ENCODE measurements around the gene PDE10A. TPM values are rescaled to one million over a fixed set of nuclear protein-coding genes. Genes with fewer than 3 reads are reported as not detected.
A peak's percentile ranks its signal among the peaks of the same experiment; 100 is the strongest.

The PDE10A gene
- total RNA-seq, 1 donor from 2014 or later: 17.3 TPM

DNA sequence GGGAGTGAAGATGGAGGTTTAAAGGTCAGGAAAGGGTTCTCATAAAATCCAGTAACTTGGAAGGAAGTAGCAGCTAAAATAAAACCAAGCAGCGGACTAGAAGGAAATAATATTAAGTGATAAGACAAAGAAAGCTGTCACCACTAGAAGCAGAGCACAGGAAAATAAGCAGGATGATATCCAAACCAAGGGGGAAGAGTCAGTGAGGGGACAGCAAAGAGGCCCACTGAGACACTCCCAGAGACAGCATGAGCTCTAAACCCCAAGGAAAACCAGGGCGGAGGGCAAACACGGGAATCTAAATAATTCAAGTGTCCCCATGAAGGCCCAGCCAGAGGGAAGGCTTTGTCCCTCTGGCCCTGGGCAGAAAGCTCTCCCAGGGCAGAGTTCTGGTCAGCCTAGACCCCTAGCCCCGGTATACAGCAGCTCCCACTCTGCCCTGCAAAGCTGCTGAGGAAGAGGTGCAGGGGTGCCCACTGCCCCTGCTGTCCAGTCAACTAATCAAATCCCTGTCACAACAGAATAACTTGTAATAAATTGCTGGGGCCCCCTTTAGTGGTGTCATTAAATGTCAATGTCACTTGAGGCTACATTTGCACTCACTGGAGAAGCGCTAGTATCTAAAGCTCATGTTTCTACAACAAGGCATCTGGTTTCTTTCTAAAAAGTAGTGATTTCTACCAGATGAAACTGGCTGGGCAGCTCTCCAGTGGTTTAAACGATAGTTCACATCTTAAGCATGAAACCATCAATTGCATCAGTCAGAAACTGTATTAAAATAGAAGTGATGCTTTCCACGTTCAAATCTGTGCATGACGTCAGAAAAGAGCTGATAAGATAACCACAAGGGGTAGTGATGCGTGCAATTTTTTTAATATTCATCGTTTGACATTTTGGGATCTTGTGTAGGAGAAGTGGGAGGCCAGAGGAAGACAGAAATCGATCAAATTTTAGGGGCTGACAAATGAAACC is 13.6 kb downstream of the PDE10A start:
- Histone ChIP-seq H3K4me3 (no peak overlapping the region), H3K27ac (no peak overlapping the region), H3F3A (ENCODE audit: low read depth) (no peaks in the 10 kb centered on the region), H2AFZ (replicated peaks) (no peak overlapping the region), H3K36me3 (no peaks in the 10 kb centered on the region), H4K20me1 (ENCODE audit: low read depth) (peaks cover 18% of the 10 kb centered on the region), H3K4me1 (peaks cover 8% of the 10 kb centered on the region), H3K9ac (no peak overlapping the region), H3K9me3 (ENCODE audit: low read depth) (no peaks in the 10 kb centered on the region), H3K79me2 (ENCODE audit: low read depth) (peaks cover 7% of the 10 kb centered on the region), H3K4me2 (no peak overlapping the region), H3K27me3 (no peaks in the 10 kb centered on the region)
- Mint-ChIP-seq H3K27me3 (ENCODE audit: insufficient read depth, low read depth) (no peaks in the 10 kb centered on the region), H3K36me3 (peaks cover 13% of the 10 kb centered on the region), H3K4me3 (no peak overlapping the region), H3K27ac (no peak overlapping the region), H3K4me1 (peaks cover 35% of the 10 kb centered on the region), H3K9me3 (no peaks in the 10 kb centered on the region)
- no peak for DNase-seq (ENCODE audit: low spot score)
- TF ChIP-seq EZH2phosphoT487 (IDR thresholded peaks at IDR 0.05) (no peak), EZH2 (IDR thresholded peaks at IDR 0.05) (no peak)
- TF ChIP-seq, protein P1, sequence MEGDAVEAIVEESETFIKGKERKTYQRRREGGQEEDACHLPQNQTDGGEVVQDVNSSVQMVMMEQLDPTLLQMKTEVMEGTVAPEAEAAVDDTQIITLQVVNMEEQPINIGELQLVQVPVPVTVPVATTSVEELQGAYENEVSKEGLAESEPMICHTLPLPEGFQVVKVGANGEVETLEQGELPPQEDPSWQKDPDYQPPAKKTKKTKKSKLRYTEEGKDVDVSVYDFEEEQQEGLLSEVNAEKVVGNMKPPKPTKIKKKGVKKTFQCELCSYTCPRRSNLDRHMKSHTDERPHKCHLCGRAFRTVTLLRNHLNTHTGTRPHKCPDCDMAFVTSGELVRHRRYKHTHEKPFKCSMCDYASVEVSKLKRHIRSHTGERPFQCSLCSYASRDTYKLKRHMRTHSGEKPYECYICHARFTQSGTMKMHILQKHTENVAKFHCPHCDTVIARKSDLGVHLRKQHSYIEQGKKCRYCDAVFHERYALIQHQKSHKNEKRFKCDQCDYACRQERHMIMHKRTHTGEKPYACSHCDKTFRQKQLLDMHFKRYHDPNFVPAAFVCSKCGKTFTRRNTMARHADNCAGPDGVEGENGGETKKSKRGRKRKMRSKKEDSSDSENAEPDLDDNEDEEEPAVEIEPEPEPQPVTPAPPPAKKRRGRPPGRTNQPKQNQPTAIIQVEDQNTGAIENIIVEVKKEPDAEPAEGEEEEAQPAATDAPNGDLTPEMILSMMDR (IDR thresholded peaks at IDR 0.05): no peak

DNA sequence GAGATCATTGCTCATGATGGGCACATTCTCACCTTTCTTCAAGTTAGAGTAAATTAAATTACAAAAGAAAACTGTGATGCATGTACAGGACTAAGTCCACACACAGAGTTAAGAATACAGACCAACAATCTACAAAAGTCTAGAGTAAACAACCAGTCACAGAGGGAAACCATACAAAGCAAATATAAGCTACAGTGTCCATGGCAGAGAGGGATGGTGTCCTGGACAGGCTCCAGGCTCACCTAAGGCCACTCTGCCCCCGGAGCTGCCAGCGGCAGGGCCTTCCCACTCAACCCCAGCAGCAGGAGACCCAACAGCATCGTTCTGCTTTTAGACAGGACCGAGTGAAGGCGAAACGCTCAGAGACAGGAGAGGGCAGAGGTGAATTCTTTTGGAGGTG is 16.0 kb downstream of the PDE10A start:
- H2AFZ ChIP-seq (replicated peaks): no peak overlapping the region
- no peaks in the 10 kb centered on the region for H3K9me3 ChIP-seq (ENCODE audit: low read depth)
- TF ChIP-seq EZH2 (IDR thresholded peaks at IDR 0.05): no peak
- TF ChIP-seq, protein P1 (IDR thresholded peaks at IDR 0.05): no peak
- DNase-seq (ENCODE audit: low spot score): no peak
- Mint-ChIP-seq H3K27ac (peak overlapping the region; percentile 12), H3K4me3 (no peak overlapping the region), H3K27me3 (ENCODE audit: insufficient read depth, low read depth) (peaks cover 2% of the 10 kb centered on the region), H3K4me1 (peaks cover 33% of the 10 kb centered on the region), H3K36me3 (peaks cover 21% of the 10 kb centered on the region), H3K9me3 (no peaks in the 10 kb centered on the region)
- no peak overlapping the region for H3K9ac ChIP-seq
- peaks cover 15% of the 10 kb centered on the region for H4K20me1 ChIP-seq (ENCODE audit: low read depth)
- no peak overlapping the region for H3K4me2 ChIP-seq
- H3K79me2 ChIP-seq (ENCODE audit: low read depth): peaks cover 7% of the 10 kb centered on the region
- no peaks in the 10 kb centered on the region for H3K36me3 ChIP-seq
- H3K27me3 ChIP-seq: no peaks in the 10 kb centered on the region
- H3F3A ChIP-seq (ENCODE audit: low read depth): no peaks in the 10 kb centered on the region
- H3K4me1 ChIP-seq: peaks cover 8% of the 10 kb centered on the region
- no peak overlapping the region for H3K4me3 ChIP-seq
- no peak overlapping the region for H3K27ac ChIP-seq

- no peaks in the 10 kb centered on the region for H3K9me3 Mint-ChIP-seq
- no peak overlapping the region for H3K4me3 Mint-ChIP-seq
- peaks cover 21% of the 10 kb centered on the region for H3K36me3 Mint-ChIP-seq
- Histone ChIP-seq H3K4me2 (no peak overlapping the region), H3K9ac (no peak overlapping the region), H3K4me1 (peaks cover 8% of the 10 kb centered on the region), H2AFZ (replicated peaks) (no peak overlapping the region), H3K27ac (no peak overlapping the region), H3K9me3 (ENCODE audit: low read depth) (no peaks in the 10 kb centered on the region), H3K4me3 (no peak overlapping the region), H3K79me2 (ENCODE audit: low read depth) (peaks cover 7% of the 10 kb centered on the region), H3K27me3 (no peaks in the 10 kb centered on the region), H3K36me3 (no peaks in the 10 kb centered on the region), H4K20me1 (ENCODE audit: low read depth) (peaks cover 12% of the 10 kb centered on the region), H3F3A (ENCODE audit: low read depth) (no peaks in the 10 kb centered on the region)
- peaks cover 35% of the 10 kb centered on the region for H3K4me1 Mint-ChIP-seq
- TF ChIP-seq EZH2phosphoT487 (IDR thresholded peaks at IDR 0.05) (no peak), EZH2 (IDR thresholded peaks at IDR 0.05) (no peak)
- TF ChIP-seq, protein P1 (IDR thresholded peaks at IDR 0.05): no peak
- H3K27ac Mint-ChIP-seq: no peak overlapping the region
- no peak for DNase-seq (ENCODE audit: low spot score)
- peaks cover 4% of the 10 kb centered on the region for H3K27me3 Mint-ChIP-seq (ENCODE audit: insufficient read depth, low read depth)
Observed at GRCh38 chr6:165645919-165646318, 17.1 kb downstream of the PDE10A start.

Data from neural progenitor cell (in vitro differentiated cells).